Esophagus muscularis mucosa (tissue), 4 donors: Measurements from ENCODE around the gene CCDC124. TPM values are rescaled to one million over a fixed set of nuclear protein-coding genes. Genes with fewer than 3 reads are reported as not detected.

Experiments
- DNase-seq: peaks from one replicate; pipeline ENCODE4 v3.0.0-alpha.2; 2017; ENCODE audit errors: extremely low spot score
- H3K27ac ChIP-seq, 4 donors: fragments of 200-600 bp; sonication (generic); replicated peaks in 1 of 4; 1 replicate in 3 of 4; 2 replicates in 1 of 4; pipeline ENCODE4 v1.5.1; 2016 to 2019; ENCODE audit warnings: mild to moderate bottlenecking in 1 of 4
- H3K27me3 ChIP-seq, 4 donors: fragments of 200-600 bp; sonication (generic); one replicate each; pipeline versions ENCODE4 v1.5.1 to v1.6.0; 2016 to 2019
- H3K36me3 ChIP-seq, 4 donors: fragments of 200-600 bp; sonication (generic); one replicate each; pipeline ENCODE4 v1.5.1; 2016 to 2019
- H3K4me1 ChIP-seq, 4 donors: fragments of 200-600 bp; sonication (generic); one replicate each; pipeline ENCODE4 v1.5.1; 2016 to 2019
- H3K4me3 ChIP-seq, 4 donors: fragments of 200-600 bp; sonication (generic); 1 replicate in 2 of 4; 2 replicates in 2 of 4; pipeline ENCODE4 v1.5.1; 2016 to 2019; ENCODE audit warnings: mild to moderate bottlenecking in 4 of 4, moderate library complexity in 1 of 4
- H3K9me3 ChIP-seq, 4 donors: fragments of 200-600 bp; sonication (generic); 1 replicate in 3 of 4; 2 replicates in 1 of 4; pipeline ENCODE4 v1.5.1; 2016 to 2019
- CTCF ChIP-seq, 3 experiments: fragments of 200-600 bp in 2 of 3; fragments of 450-650 bp in 1 of 3; sonication (generic) in 2 of 3; IDR thresholded peaks; one replicate each; pipeline ENCODE4 v1.5.1; 2017 to 2019; ENCODE audit warnings: antibody characterized with exemption in 3 of 3, mild to moderate bottlenecking in 2 of 3, moderate library complexity in 1 of 3
- EP300 ChIP-seq: sonication (generic); formaldehyde crosslinking; IDR thresholded peaks from one replicate; pipeline ENCODE4 v1.6.1; 2017; ENCODE audit warnings: antibody characterized with exemption
- POLR2A ChIP-seq: fragments of 450-650 bp; IDR thresholded peaks from one replicate; pipeline ENCODE4 v1.6.1; 2017; ENCODE audit warnings: antibody characterized with exemption, moderate library complexity, mild to moderate bottlenecking, low read depth
- POLR2AphosphoS5 ChIP-seq, 2 donors: sonication (generic); formaldehyde crosslinking; IDR thresholded peaks; one replicate each; pipeline ENCODE4 v1.6.1; 2017; ENCODE audit warnings: antibody characterized with exemption in 2 of 2
- WGBS: methylation state at CpG from one replicate; pipeline ENCODE4 v1.1.5; 2018; 5-methylcytosine and 5-hydroxymethylcytosine counted together
- intact Hi-C: fragments of 100-400 bp; cut with DNase I; formaldehyde crosslinking; loops from one replicate; pipeline ENCODE4 v1.15.1; 2023
- total RNA-seq, 4 donors: library from RNA; depleted of rRNA; stranded (reverse); fragments of >200 nt; gene quantifications; one replicate each; pipeline versions ENCODE4 v1.1.0 to v1.2.1, GENCODE V29; 2016

Gene CCDC124
- total RNA-seq, 4 donors from 2014 or later, result 51.2 to 97.4 (median 74.3) TPM

- 31% methylated on average over 18 of the region's 18 CpGs for WGBS
- Histone ChIP-seq H3K27me3 (peaks cover 0 to 71% (median 3%) of the 10 kb centered on the region in 4 donors), H3K4me3 (no peak overlapping the region), H3K4me1 (no peaks in the 10 kb centered on the region), H3K9me3 (no peaks in the 10 kb centered on the region), H3K27ac (no peak overlapping the region), H3K36me3 (no peaks in the 10 kb centered on the region)
- TF ChIP-seq EP300 (no peak), CTCF (IDR thresholded peaks at IDR 0.05) (no peak), POLR2A (no peak), POLR2AphosphoS5 (IDR thresholded peaks at IDR 0.05) (no peak)
- DNase-seq, result no peak
- intact Hi-C loops, result no loop called here
These were observed 43.1 kb upstream of the CCDC124 start for GRCh38 chr19:17889609-17890214.

GRCh38 chr19:17893766-17894165 lies 39.0 kb upstream of the CCDC124 start:
- H3K27ac ChIP-seq, result no peak overlapping the region
- H3K36me3 ChIP-seq, result no peaks in the 10 kb centered on the region
- H3K4me1 ChIP-seq, result no peaks in the 10 kb centered on the region
- WGBS, result 81% methylated on average over 7 of the region's 9 CpGs
- peaks cover 0 to 90% (median 4%) of the 10 kb centered on the region in 4 donors for H3K27me3 ChIP-seq
- TF ChIP-seq EP300, result no peak
- no peak for TF ChIP-seq CTCF (IDR thresholded peaks at IDR 0.05)
- no peak for TF ChIP-seq POLR2A
- TF ChIP-seq POLR2AphosphoS5 (IDR thresholded peaks at IDR 0.05), result no peak
- H3K9me3 ChIP-seq, result no peaks in the 10 kb centered on the region
- intact Hi-C loops, result no loop called here
- DNase-seq, result no peak
- no peak overlapping the region for H3K4me3 ChIP-seq

- intact Hi-C loops, result no loop called here
- H3K9me3 ChIP-seq, result peaks cover 0 to 8% (median 2%) of the 10 kb centered on the region in 4 donors
- 67% methylated on average over 6 of the region's 6 CpGs for WGBS
- no peak overlapping the region for H3K27ac ChIP-seq
- TF ChIP-seq EP300, result no peak
- TF ChIP-seq CTCF (IDR thresholded peaks at IDR 0.05), result no peak
- TF ChIP-seq POLR2A, result no peak
- TF ChIP-seq POLR2AphosphoS5 (IDR thresholded peaks at IDR 0.05), result no peak
- DNase-seq, result no peak
- H3K4me3 ChIP-seq, result no peak overlapping the region
- peaks cover 0 to 67% (median 0%) of the 10 kb centered on the region in 4 donors for H3K27me3 ChIP-seq
- no peaks in the 10 kb centered on the region for H3K4me1 ChIP-seq
- no peaks in the 10 kb centered on the region for H3K36me3 ChIP-seq
These were observed 30.1 kb upstream of the CCDC124 start for GRCh38 chr19:17902701-17903100.

- Histone ChIP-seq H3K4me1 (no peaks in the 10 kb centered on the region), H3K9me3 (peaks cover 0 to 25% (median 13%) of the 10 kb centered on the region in 4 donors), H3K36me3 (no peaks in the 10 kb centered on the region), H3K4me3 (no peak overlapping the region), H3K27me3 (peaks cover 0 to 40% (median 0%) of the 10 kb centered on the region in 4 donors), H3K27ac (no peak overlapping the region)
- no peak for DNase-seq
- TF ChIP-seq CTCF (IDR thresholded peaks at IDR 0.05), result no peak
- no peak for TF ChIP-seq POLR2A
- no peak for TF ChIP-seq POLR2AphosphoS5 (IDR thresholded peaks at IDR 0.05)
- TF ChIP-seq EP300, result no peak
- 89% methylated on average over 3 of the region's 3 CpGs for WGBS
- intact Hi-C loops, result no loop called here
These were observed 24.6 kb upstream of the CCDC124 start for GRCh38 chr19:17908244-17908643.
